Measurements from ENCODE around the gene EVPL. TPM values are rescaled to one million over a fixed set of nuclear protein-coding genes. Genes with fewer than 3 reads are reported as not detected.
A peak's percentile ranks its signal among the peaks of the same experiment; 100 is the strongest.
"Not testable (repeated sequence)": the region's sequence is repeated elsewhere in the genome, so short reads cannot be mapped to it uniquely, and the experiment has no call there.

EVPL gene
- total RNA-seq, 2 experiments from 2014 or later, result 0.02 to 0.05 TPM

- Mint-ChIP-seq H3K4me3 (peak overlapping the region; percentile 91), H3K27ac (peak overlapping the region; percentile 98), H3K27me3 (no peaks in the 10 kb centered on the region), H3K9me3 (no peaks in the 10 kb centered on the region), H3K4me1 (peaks cover 37% of the 10 kb centered on the region), H3K36me3 (ENCODE audit: low read depth) (peaks cover 10% of the 10 kb centered on the region)
- DNase-seq, result no peak
- ChIA-PET POLR2A (interaction anchor here (0.9 kb wide), 1 partner anchor 83 kb away, joined by 6 read pairs; no protein-coding TSS in a partner anchor), CTCF (interaction anchor here (0.5 to 1.6 kb wide), 9 partner anchors 18 to 1174 kb away, joined by 3 to 7 read pairs (median 4); partner anchors contain the start of genes CDK3 and TRIM65)
Observed at GRCh38 chr17:75980188-75981018, 46.7 kb downstream of the EVPL start.

- Mint-ChIP-seq H3K36me3 (ENCODE audit: low read depth) (peaks cover 10% of the 10 kb centered on the region), H3K4me3 (peak overlapping the region; percentile 91), H3K9me3 (no peaks in the 10 kb centered on the region), H3K4me1 (peaks cover 37% of the 10 kb centered on the region), H3K27ac (peak overlapping the region; percentile 98), H3K27me3 (no peaks in the 10 kb centered on the region)
- CTCF ChIA-PET, result interaction anchor here (0.8 to 1.6 kb wide), 5 partner anchors 17 to 118 kb away, joined by 4 to 7 read pairs (median 4); partner anchors contain the start of gene TRIM65
- DNase-seq, result no peak
- POLR2A ChIA-PET, result interaction anchor here (0.9 kb wide), 1 partner anchor 83 kb away, joined by 6 read pairs; no protein-coding TSS in a partner anchor
Observed at GRCh38 chr17:75979705-75980187, 47.4 kb downstream of the EVPL start.

GRCh38 chr17:75978938-75979704 is 48.0 kb downstream of the EVPL start, which contains the start of the genes ACOX1 and TEN1:
TSS of gene ACOX1 (minus strand) at chr17:75979166. CDS start at chr17:75979073, 93 bp downstream.
TSS of gene TEN1 (plus strand) at chr17:75979240. CDS start at chr17:75986193, 6,953 bp downstream.
- Mint-ChIP-seq H3K9me3 (no peaks in the 10 kb centered on the region), H3K36me3 (ENCODE audit: low read depth) (peaks cover 10% of the 10 kb centered on the region), H3K27ac (peak within 1 kb of the TSS; percentile 98), H3K27me3 (no peaks in the 10 kb centered on the region), H3K4me3 (peak within 1 kb of the TSS; percentile 91), H3K4me1 (peaks cover 41% of the 10 kb centered on the region)
- DNase-seq, result peak; percentile 98
- ChIA-PET POLR2A (interaction anchor here (0.6 to 0.7 kb wide), 4 partner anchors 41 to 1537 kb away, joined by 3 to 5 read pairs (median 4); no protein-coding TSS in a partner anchor), CTCF (interaction anchor here (0.6 to 1.6 kb wide), 3 partner anchors 26 to 575 kb away, joined by 3 to 7 read pairs (median 4); partner anchors contain the start of gene TRIM65)

- H3K4me1 Mint-ChIP-seq, result peaks cover 44% of the 10 kb centered on the region
- H3K27ac Mint-ChIP-seq, result peak overlapping the region; percentile 47
- DNase-seq, result no peak
- POLR2A ChIA-PET, result no interaction called here
- H3K36me3 Mint-ChIP-seq (ENCODE audit: low read depth), result peaks cover 26% of the 10 kb centered on the region
- no peaks in the 10 kb centered on the region for H3K27me3 Mint-ChIP-seq
- H3K4me3 Mint-ChIP-seq, result no peak overlapping the region
- CTCF ChIA-PET, result interaction anchor here (0.5 kb wide), 1 partner anchor 70 kb away, joined by 3 read pairs; no protein-coding TSS in a partner anchor
- H3K9me3 Mint-ChIP-seq, result no peaks in the 10 kb centered on the region
Observed at GRCh38 chr17:75976175-75976848, 50.8 kb downstream of the EVPL start.

- H3K9me3 Mint-ChIP-seq, result no peaks in the 10 kb centered on the region
- H3K27me3 Mint-ChIP-seq, result no peaks in the 10 kb centered on the region
- POLR2A ChIA-PET, result no interaction called here
- H3K4me3 Mint-ChIP-seq, result no peak overlapping the region
- peaks cover 27% of the 10 kb centered on the region for H3K36me3 Mint-ChIP-seq (ENCODE audit: low read depth)
- CTCF ChIA-PET, result no interaction called here
- peaks cover 39% of the 10 kb centered on the region for H3K4me1 Mint-ChIP-seq
- DNase-seq, result no peak
- peak overlapping the region; percentile 31 for H3K27ac Mint-ChIP-seq
Observed at GRCh38 chr17:75975757-75976174, 51.3 kb downstream of the EVPL start.

GRCh38 chr17:75975187-75975586 is 51.9 kb downstream of the EVPL start:
- H3K27ac Mint-ChIP-seq, H3K9me3 Mint-ChIP-seq, H3K4me3 Mint-ChIP-seq, DNase-seq, H3K27me3 Mint-ChIP-seq, POLR2A ChIA-PET: not testable (repeated sequence)
- Mint-ChIP-seq H3K36me3 (ENCODE audit: low read depth) (peaks cover 29% of the 10 kb centered on the region), H3K4me1 (peaks cover 36% of the 10 kb centered on the region)
- CTCF ChIA-PET, result interaction anchor here (0.6 to 0.7 kb wide), 2 partner anchors 25 to 48 kb away, joined by 3 to 6 read pairs; partner anchors contain the start of gene CDK3

GRCh38 chr17:75970626-75971025 is 56.5 kb downstream of the EVPL start:
- ChIA-PET POLR2A (no interaction called here), CTCF (interaction anchor here (0.6 to 1.3 kb wide), 3 partner anchors 21 to 911 kb away, joined by 3 read pairs; no protein-coding TSS in a partner anchor)
- peaks cover 17% of the 10 kb centered on the region for H3K4me1 Mint-ChIP-seq
- no peaks in the 10 kb centered on the region for H3K27me3 Mint-ChIP-seq
- H3K9me3 Mint-ChIP-seq, result no peaks in the 10 kb centered on the region
- DNase-seq, result no peak
- no peak overlapping the region for H3K27ac Mint-ChIP-seq
- H3K36me3 Mint-ChIP-seq (ENCODE audit: low read depth), result peaks cover 22% of the 10 kb centered on the region
- H3K4me3 Mint-ChIP-seq, result no peak overlapping the region

- Mint-ChIP-seq H3K4me1 (peaks cover 15% of the 10 kb centered on the region), H3K36me3 (ENCODE audit: low read depth) (peaks cover 22% of the 10 kb centered on the region), H3K27me3 (no peaks in the 10 kb centered on the region), H3K27ac (peak overlapping the region; percentile 36), H3K9me3 (no peaks in the 10 kb centered on the region), H3K4me3 (no peak overlapping the region)
- POLR2A ChIA-PET, result no interaction called here
- CTCF ChIA-PET, result interaction anchor here (0.9 kb wide), 1 partner anchor 35 kb away, joined by 3 read pairs; no protein-coding TSS in a partner anchor
- DNase-seq, result no peak
Observed at GRCh38 chr17:75970011-75970523, 57.0 kb downstream of the EVPL start.

GRCh38 chr17:75969044-75969443 is 58.1 kb downstream of the EVPL start:
- peaks cover 22% of the 10 kb centered on the region for H3K36me3 Mint-ChIP-seq (ENCODE audit: low read depth)
- H3K27me3 Mint-ChIP-seq, H3K27ac Mint-ChIP-seq, H3K4me3 Mint-ChIP-seq, POLR2A ChIA-PET, DNase-seq, H3K9me3 Mint-ChIP-seq: not testable (repeated sequence)
- CTCF ChIA-PET, result interaction anchor here (0.7 to 1.0 kb wide), 2 partner anchors 8 to 42 kb away, joined by 3 read pairs; no protein-coding TSS in a partner anchor
- peaks cover 10% of the 10 kb centered on the region for H3K4me1 Mint-ChIP-seq

- H3K9me3 Mint-ChIP-seq, result no peaks in the 10 kb centered on the region
- POLR2A ChIA-PET, result interaction anchor here (0.8 kb wide), 1 partner anchor 41 kb away, joined by 6 read pairs; no protein-coding TSS in a partner anchor
- H3K27ac Mint-ChIP-seq, result no peak overlapping the region
- DNase-seq, result no peak
- H3K4me1 Mint-ChIP-seq, result peaks cover 8% of the 10 kb centered on the region
- peaks cover 7% of the 10 kb centered on the region for H3K36me3 Mint-ChIP-seq (ENCODE audit: low read depth)
- CTCF ChIA-PET, result interaction anchor here (1.2 to 1.4 kb wide), 2 partner anchors 18 to 48 kb away, joined by 3 to 4 read pairs; no protein-coding TSS in a partner anchor
- no peaks in the 10 kb centered on the region for H3K27me3 Mint-ChIP-seq
- H3K4me3 Mint-ChIP-seq, result no peak overlapping the region
Observed at GRCh38 chr17:75965468-75965867, 61.6 kb downstream of the EVPL start.

- CTCF ChIA-PET, result interaction anchor here (0.5 to 1.2 kb wide), 3 partner anchors 13 to 86 kb away, joined by 3 to 4 read pairs (median 3); no protein-coding TSS in a partner anchor
- H3K4me1 Mint-ChIP-seq, result peaks cover 3% of the 10 kb centered on the region
- no peak overlapping the region for H3K4me3 Mint-ChIP-seq
- no peaks in the 10 kb centered on the region for H3K27me3 Mint-ChIP-seq
- no peak for DNase-seq
- H3K9me3 Mint-ChIP-seq, result no peaks in the 10 kb centered on the region
- no peak overlapping the region for H3K27ac Mint-ChIP-seq
- peaks cover 22% of the 10 kb centered on the region for H3K36me3 Mint-ChIP-seq (ENCODE audit: low read depth)
- POLR2A ChIA-PET, result no interaction called here
Observed at GRCh38 chr17:75959839-75960511, 67.1 kb downstream of the EVPL start.
